Sciatic nerve (tissue), 2 donors: ENCODE measurements around the gene RPE65. TPM values are rescaled to one million over a fixed set of nuclear protein-coding genes. Genes with fewer than 3 reads are reported as not detected.
"Not testable (repeated sequence)": the region's sequence is repeated elsewhere in the genome, so short reads cannot be mapped to it uniquely, and the experiment has no call there.

ENCODE experiments used
- ATAC-seq: fragments of 200-7000 bp; cut with Tn5 transposase; one replicate; pipeline ENCODE4 v1.9.1; 2020; ENCODE audit warnings: mild to moderate bottlenecking, moderate library complexity
- DNase-seq: peaks from one replicate; pipeline ENCODE4 v3.0.0-alpha.2; 2020; ENCODE audit warnings: low spot score
- intact Hi-C: fragments of 100-400 bp; cut with DNase I; formaldehyde crosslinking; loops from one replicate; pipeline ENCODE4 v1.14.2; 2022
- total RNA-seq: library from RNA; stranded (reverse); fragmentation: NEBNext Ultra II Directional; extraction: Animal tissue kit (Norgen Biotek cat#: 25700); gene quantifications from one replicate; pipeline ENCODE4 v1.2.1, GENCODE V29; 2021
- donor health status: DM: no; HTN: no; CAD: no.
- donor health status: DM: no; HTN: no; CAD: no.

Gene RPE65
- total RNA-seq: not detected

GRCh38 chr1:68449901-68450300 lies at the start of gene RPE65:
RPE65 (minus strand) TSS chr1:68449954; CDS start chr1:68449905, 49 bp downstream.
- intact Hi-C loops: no loop called here
- no peak for ATAC-seq
- no peak for DNase-seq

- intact Hi-C loops: no loop called here
- no peak for DNase-seq
- no peak for ATAC-seq
Measured at GRCh38 chr1:68497358-68497698, 47.6 kb upstream of the RPE65 start.

- DNase-seq (peak; percentile 96), ATAC-seq (peak; percentile 100)
- intact Hi-C loops: no loop called here
Measured at GRCh38 chr1:68496680-68497357, 47.1 kb upstream of the RPE65 start, which contains the start of gene DEPDC1. DEPDC1 (minus strand) TSS chr1:68497082; CDS start chr1:68496999, 83 bp downstream.

GRCh38 chr1:68495968-68496679 lies 46.4 kb upstream of the RPE65 start:
- no peak for DNase-seq
- intact Hi-C loops: no loop called here
- no peak for ATAC-seq

- no peak for DNase-seq
- no peak for ATAC-seq
- intact Hi-C loops: no loop called here
Measured at GRCh38 chr1:68495532-68495931, 45.8 kb upstream of the RPE65 start.

GRCh38 chr1:68493193-68493592 lies 43.4 kb upstream of the RPE65 start:
- no peak for DNase-seq
- no peak for ATAC-seq
- intact Hi-C loops: no loop called here

- ATAC-seq, DNase-seq, intact Hi-C loops: not testable (repeated sequence)
Measured at GRCh38 chr1:68492255-68492654, 42.5 kb upstream of the RPE65 start.

- intact Hi-C loops: no loop called here
- ATAC-seq (no peak), DNase-seq (no peak)
Measured at GRCh38 chr1:68490046-68490651, 40.4 kb upstream of the RPE65 start.

- DNase-seq: no peak
- intact Hi-C loops: no loop called here
- ATAC-seq: no peak
Measured at GRCh38 chr1:68485431-68486022, 35.8 kb upstream of the RPE65 start.

- intact Hi-C loops: no loop called here
- ATAC-seq (no peak), DNase-seq (no peak)
Measured at GRCh38 chr1:68484618-68485017, 34.9 kb upstream of the RPE65 start.

- no peak for DNase-seq
- no peak for ATAC-seq
- intact Hi-C loops: no loop called here
Measured at GRCh38 chr1:68481041-68481440, 31.3 kb upstream of the RPE65 start.

- ATAC-seq (no peak), DNase-seq (no peak)
- intact Hi-C loops: no loop called here
Measured at GRCh38 chr1:68479501-68479900, 29.7 kb upstream of the RPE65 start.

GRCh38 chr1:68478662-68479061 lies 28.9 kb upstream of the RPE65 start:
- intact Hi-C loops: no loop called here
- no peak for DNase-seq
- no peak for ATAC-seq

- intact Hi-C loops, DNase-seq, ATAC-seq: not testable (repeated sequence)
Measured at GRCh38 chr1:68476626-68477025, 26.9 kb upstream of the RPE65 start.

- intact Hi-C loops: no loop called here
- no peak for DNase-seq
- ATAC-seq: no peak
Measured at GRCh38 chr1:68473060-68473459, 23.3 kb upstream of the RPE65 start.

GRCh38 chr1:68470388-68470970 lies 20.7 kb upstream of the RPE65 start:
- intact Hi-C loops: no loop called here
- ATAC-seq (no peak), DNase-seq (no peak)

GRCh38 chr1:68464891-68465290 lies 15.1 kb upstream of the RPE65 start:
- DNase-seq (no peak), ATAC-seq (no peak)
- intact Hi-C loops: no loop called here

GRCh38 chr1:68460935-68461334 lies 11.2 kb upstream of the RPE65 start:
- no peak for ATAC-seq
- DNase-seq: no peak
- intact Hi-C loops: no loop called here

- ATAC-seq (no peak), DNase-seq (no peak)
- intact Hi-C loops: no loop called here
Measured at GRCh38 chr1:68459796-68460195, 10.0 kb upstream of the RPE65 start.

- intact Hi-C loops: no loop called here
- no peak for ATAC-seq
- DNase-seq: no peak
Measured at GRCh38 chr1:68459091-68459490, 9.3 kb upstream of the RPE65 start.
